Kidney capillary endothelial cell (primary cell): ENCODE data around the gene CARD11.

Source experiments
- DNase-seq: peaks from one replicate; pipeline ENCODE4 v3.0.0-alpha.2; 2018; ENCODE audit warnings: low spot score

Gene CARD11

DNA sequence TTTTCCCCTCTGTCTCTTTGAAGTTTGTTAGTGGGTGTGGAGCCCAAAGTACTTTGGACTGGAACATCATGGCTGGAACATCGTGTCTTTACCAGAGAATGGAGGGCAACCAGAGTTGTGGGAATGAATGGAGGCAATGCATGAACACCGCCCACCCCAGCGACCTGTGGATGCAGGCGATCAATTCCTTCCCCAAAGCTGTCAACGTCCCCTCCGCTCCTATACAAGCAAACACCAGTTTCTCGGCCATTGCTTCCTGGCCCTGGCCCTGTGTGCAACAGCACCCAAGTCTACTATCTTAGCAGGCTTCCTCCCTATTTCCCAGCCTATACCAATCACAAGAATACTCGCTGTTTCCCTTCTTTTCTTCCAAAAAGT, 62.6 kb downstream of the CARD11 start:
- no peak for DNase-seq

DNA sequence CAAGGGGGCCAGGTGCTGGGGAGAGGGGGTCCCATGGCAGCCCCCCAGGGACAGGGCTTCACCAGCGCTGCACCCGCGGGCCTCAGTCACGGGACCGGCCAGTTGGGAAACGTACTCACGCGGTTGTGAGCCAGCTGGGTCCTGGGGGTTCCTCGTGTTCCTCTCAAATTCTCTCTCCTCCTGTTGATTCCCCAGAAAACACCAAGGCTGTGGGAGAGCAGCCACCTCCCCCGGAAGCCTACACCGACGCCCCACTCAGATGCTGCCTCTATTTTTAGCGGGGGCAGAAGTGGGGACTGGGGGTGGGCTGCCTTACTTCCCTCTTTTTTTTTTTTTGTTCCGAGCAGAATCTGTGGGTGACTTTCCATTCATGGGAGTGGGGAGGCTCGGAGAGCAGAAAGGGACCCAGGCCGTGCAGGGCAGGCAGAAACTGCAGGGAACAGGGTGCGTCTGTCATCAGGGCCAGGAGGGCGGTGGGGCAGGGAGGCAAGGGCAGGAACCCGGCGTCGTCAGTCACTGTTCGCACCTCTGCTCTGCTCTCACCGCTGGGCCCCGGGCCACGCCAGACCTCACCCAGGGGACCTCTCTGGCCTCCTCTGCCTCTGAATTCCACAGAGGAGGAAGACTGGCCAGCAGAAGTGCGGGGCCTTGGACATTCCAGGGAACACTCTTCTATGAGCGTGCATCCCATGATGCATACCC, 63.1 kb downstream of the CARD11 start:
- DNase-seq: no peak

DNA sequence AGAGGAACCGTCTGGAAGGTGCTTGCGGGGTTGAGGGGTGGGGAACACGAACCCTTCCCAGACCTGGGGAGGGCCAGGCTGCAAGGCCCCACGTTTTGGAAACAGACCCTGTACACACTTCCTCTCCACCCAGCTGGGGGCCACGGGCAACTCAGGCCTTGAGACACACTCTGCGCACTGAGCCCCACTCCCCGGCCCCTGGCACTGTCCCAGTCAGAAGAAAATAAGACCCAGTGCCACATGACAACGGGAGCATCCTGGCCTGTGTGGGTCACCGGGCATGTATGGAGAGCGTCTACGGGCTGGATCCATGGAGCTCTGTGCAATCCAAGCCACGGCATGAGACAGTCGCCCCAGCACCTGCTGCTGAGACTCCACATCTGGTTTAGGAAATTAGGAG, 63.7 kb downstream of the CARD11 start:
- DNase-seq: no peak

DNA sequence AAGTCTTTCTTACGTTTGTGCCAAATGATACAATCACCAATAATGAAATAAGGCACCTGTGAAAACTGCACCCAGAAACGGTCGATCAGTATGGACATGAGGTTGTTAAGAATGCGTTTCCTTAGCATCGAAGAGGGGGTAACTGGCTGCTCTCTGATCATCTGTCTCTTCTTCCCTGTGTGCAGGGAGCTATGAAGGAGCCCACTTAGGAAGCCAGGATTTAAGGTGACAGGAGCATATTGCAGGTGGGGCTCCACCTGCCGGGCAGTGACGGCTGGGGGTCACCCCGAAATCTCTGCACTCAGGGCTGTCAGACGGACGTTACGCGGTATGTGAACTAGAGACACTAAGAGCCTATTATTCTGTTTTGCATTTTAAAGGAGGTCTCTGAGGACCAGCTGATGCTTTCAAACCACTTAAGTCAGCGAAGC, 64.5 kb downstream of the CARD11 start:
- no peak for DNase-seq

DNA sequence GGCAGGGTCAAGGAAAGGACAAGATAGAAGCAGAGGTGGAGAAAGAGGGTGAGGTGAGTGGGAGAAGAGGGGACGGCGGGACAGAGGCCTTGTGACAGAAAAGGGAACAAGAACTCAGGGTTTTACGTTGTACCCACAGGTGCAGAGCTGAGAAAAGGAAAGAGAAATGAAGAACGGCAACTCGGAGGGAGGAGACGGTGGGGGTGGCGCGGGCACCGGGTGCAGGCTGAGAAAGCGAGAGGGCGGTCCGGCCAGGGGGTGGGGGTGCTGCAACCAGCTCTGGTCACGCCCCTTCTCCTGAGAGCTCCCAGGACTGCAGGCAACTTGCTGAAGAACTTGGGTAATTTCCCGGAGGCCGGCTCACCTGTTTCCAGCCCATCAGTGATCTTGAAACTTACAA, 65.3 kb downstream of the CARD11 start:
- no peak for DNase-seq

DNA sequence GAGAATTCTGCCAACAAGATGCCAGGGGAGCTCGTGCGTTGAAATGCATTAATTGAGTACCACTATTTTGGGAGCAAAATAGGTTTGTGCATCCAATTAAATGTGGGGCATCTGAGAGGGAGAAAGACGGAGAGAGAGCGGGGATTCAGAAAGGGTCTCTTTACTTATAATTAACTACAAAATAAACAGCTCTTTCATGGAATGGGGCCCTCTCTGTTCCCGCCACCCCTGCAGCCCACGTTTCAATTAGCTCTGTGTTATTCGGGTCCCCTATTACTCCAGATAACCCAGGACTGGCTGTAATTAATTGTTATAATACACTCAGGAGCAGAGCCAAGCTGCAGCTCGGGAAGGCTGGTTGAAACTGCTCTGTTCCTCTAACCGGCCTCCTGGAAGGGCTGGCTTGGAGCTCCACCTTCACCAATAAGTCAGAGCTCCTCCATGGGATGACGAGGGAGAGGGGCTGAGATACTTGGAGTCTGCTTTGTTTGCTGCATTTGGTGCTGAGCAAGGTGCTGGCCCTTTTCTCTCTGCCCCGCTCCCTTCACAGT, 67.8 kb downstream of the CARD11 start:
- no peak for DNase-seq

DNA sequence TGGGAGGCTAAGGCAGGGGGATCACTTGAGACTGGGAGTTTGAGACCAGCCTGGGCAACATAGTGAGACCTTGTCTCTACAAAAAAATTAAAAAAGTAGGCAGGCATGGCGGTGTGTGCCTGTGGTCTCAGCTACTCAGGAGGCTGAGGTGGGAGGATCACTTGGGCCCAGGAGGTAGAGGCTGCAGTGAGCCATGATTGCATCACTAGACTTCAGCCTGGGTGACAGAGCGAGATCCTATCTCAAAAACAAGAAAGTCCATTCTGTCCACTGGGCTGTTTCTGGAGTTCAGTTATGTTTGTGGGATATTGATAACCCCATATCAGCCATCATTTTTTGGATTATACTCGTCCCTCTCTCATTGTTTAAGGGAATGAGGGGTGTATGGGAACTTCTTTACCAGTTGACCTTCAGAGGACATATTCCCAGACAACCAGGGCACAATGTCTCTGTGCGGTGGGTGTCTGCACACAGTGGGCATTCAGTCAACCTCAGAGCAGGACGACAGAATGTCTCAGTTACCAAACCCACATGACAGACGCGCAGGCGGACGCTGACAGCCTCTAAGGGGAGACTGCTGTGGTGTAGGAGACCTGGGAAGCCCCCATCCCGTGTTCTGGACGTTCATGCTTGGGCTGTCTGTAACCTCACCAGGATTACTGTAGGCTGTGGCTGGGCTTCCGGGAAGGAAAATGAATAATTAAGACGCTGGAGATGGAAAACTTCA, 69.4 kb downstream of the CARD11 start:
- no peak for DNase-seq

DNA sequence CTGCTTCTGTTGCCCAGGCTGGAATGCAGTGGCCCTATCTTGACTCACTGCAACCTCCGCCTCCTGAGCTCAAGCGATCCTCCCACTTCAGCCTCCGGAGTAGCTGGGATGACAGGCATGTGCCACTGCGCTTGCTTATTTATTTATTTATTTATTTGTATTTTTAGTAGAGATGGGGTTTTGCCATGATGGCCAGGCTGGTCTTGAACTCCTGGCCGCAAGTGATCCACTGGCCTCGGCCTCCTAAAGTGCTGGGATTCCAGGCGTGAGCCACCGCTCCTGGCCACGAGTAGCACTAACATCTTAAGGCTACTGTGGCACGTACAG, 70.9 kb downstream of the CARD11 start:
- DNase-seq: no peak

DNA sequence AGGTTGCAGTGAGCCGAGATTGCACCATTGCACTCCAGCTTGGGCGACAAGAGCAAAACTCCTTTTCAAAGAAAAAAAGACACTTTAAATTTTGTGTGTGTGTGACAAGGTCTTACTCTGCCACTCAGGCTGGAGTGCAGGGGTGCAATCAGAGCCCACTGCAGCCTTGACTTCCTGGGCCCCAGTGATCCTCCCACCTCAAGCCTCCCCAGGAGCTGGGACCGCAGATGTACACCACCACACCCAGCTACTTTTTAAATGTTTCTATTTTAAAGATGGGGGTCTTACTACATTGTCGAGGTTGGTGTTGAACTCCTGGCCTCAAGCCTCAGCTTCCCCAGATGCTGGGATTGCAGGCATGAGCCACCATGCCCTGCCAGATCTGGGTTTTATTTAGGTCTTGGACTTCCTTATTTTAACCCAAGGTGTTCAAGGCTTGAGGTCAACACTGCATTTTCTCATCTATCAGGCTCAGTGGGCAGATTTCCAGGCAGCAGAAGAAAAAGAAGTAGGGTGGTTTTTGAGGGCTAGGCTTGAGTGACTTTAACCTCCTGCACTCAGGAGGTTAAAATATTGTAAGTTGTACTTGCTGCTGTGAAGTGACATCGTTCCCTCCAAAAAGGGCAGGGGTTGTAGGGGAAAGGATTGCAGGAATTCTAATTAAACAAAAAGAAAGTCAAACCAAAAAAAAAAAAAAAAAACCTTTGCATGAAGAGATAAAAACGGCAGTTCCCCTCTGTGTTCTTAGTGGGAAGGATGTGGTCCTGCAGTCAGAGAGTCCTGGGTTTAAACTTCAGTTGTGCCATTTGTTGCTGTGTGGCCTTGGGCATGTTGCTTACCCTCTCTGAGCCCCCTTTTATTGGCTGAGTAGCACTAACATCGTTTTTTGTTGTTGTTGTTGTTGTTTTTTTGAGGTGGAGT, 71.5 kb downstream of the CARD11 start:
- DNase-seq: no peak

DNA sequence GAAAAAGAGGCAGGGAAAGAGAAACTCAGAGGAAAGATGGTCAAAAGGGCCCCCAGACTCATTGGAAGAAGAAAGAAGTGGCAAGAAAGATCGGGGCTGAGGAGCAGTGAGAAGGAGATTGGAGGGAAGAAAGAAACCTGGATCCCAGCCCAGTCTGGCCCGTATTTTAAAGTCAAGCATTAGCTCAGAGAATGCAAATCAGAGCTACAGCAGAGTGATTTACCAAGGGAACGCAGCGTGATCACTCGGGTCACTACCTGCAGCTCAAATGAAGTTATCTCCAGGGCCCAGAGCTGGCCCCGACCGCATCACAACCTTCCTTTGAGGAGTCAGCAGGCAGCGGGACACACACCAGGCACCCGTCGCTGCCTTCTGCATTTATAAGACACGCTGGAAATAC, 72.8 kb downstream of the CARD11 start:
- no peak for DNase-seq

DNA sequence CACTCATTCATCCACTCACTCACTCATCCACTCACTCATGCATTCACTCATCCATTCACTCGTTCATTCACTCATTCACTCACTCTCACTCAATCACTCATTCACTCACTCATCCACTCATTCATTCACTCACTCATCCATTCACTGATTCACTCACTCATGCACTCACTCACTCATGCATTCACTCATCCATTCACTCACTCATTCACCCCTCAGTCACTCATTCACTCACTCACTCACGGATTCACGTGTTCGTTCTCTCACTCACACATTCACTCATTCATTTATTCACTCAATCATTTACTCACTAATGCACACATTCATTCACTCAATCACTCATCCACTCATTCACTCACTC, 73.4 kb downstream of the CARD11 start:
- DNase-seq: no peak

DNA sequence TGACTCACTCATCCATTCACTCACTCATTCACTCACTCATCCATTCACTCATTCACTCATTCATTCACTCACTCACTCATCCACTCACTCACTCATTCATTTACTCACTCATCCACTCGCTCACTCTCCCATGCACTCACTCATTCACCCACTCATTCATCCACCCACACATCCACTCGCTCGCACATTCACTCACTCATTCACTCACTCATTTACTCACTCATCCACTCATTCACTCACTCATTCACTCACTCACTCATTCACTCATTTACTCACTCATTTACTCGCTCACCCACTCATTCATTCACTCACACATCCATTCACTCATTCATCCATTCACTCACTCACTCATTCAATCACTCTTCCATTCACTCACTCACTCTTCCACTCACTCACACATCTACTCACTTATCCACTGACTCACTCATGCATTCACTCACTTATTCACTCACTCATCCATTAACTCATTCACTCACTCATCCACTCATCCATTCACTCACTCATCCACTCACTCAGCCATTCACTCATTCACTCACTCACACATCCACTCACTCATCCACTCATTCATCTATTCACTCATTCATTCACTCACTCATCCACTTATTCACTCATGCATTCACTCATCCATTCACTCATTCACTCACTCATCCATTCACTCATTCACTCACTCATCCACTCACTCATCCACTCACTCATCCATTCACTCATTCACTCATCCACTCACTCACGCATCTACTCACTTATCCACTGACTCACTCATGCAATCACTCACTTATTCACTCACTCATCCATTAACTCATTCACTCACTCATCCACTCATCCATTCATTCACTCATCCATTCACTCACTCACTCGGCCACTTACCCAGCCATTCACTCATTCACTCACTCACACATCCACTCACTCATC, 74.0 kb downstream of the CARD11 start:
- no peak for DNase-seq

DNA sequence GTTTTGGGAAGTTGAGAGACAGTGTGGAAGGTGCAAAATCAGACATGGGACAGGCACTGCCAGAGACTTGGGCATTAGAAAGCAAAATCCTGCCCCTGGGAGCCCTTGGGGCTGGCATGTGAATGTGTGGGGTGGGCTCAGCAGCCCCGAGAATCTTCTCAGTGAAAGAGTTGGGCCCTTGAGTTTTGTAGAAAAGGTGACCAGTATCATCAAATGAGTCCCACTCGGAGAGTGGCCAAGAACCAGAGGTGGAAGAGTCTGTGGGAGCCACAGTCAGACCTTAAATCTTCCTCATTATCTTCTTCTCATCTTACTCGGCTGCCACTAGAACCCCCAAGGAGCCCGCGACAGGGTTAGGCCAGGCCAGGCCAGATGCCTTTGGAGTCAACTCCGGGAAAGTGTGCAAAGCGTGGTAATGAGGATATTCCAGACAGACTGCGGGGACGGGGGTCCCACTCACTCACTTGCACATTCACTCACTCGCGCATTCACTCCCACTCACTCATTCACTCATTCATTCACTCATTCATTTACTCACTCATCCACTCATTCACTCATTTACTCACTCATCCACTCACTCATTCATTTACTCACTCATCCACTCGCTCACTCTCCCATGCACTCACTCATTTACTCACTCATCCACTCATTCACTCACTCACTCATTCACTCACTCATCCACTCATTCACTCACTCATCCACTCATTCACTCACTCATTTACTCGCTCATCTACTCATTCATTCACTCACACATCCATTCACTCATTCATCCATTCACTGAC, 74.9 kb downstream of the CARD11 start:
- no peak for DNase-seq

DNA sequence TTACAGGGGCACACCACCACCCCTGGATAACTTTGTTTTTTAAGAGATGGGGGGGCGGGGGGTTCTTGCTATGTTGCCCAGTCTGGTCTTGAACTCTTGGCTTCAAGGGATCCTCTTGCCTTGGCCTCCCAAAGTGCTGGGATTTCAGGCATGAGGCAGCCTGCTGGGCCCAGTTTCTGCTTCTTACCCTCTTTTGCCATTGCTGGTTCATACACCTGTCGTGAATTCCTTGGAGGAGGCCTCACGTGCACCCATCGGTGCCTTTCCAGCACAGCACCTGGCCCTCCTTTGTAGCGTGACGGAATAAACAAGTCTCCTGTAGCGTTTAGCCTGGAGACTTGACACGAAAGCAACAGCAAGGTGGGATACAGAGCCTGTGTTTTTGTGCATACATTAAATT, 75.5 kb downstream of the CARD11 start:
- no peak for DNase-seq

DNA sequence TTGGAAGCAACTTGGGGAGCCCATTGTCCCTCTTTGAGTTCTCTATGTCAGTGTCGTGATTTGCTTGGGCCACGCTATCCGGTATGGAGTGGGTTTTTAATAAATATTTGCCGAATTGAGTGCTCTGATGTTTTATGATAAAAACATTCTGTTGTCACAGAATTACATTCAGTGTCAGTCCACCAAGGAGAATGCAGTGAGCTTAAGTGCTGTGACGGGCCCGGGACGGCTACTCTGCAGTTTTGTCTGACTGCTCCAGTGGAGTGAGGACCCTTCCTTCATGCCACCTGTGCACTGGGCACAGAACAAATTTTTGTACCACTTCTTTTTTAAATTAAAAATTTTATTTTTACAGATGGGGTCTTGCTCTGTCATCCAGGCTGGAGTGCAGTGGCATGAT, 76.0 kb downstream of the CARD11 start:
- no peak for DNase-seq

DNA sequence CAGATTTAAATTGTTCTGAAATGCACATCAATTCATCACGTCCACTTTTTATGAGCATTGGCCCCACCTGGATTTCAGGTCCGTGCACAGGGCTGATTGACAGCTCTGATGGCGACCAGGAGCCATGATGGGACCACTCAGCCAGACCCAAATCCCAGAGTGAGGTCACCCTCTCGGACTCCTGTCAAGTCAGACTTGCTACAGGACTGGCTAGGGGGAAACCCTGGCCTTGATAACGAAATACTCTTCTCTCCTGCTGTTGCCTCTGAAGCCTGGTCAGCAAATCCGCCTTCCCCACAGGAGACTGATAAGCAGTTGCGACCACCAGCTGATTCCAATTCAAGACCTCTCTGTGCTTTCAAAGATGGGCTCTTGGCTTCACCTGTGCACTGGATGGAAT, 76.4 kb downstream of the CARD11 start:
- DNase-seq: no peak

DNA sequence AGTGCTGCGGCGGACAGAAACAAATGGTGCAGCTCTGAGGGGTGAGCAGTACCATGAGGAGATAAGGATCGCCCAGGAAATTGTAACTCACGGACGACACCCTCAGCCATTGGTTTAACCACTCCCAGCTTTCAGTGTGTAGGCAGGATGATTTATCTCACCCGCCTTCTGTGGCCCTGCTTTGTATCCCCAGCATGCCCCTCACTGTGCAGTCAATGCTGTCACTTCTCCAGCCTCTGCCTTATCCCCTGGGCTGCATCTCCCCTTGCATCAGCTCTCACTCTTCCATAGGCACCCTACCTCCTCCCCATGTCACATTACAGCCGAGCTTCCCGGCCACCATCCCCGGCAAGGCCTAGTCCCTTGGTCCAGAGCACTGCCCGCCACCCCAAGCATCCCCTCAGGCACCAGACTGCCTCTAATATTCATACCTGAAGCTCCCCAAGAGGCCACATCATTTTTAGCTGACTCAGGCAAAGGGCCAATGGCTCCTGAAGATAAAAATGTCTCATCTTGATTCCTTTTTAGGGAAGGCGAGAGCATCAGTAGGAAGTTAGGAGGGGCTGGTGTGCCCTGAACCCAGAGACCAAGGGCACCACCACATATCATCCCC, 77.1 kb downstream of the CARD11 start:
- DNase-seq: no peak

DNA sequence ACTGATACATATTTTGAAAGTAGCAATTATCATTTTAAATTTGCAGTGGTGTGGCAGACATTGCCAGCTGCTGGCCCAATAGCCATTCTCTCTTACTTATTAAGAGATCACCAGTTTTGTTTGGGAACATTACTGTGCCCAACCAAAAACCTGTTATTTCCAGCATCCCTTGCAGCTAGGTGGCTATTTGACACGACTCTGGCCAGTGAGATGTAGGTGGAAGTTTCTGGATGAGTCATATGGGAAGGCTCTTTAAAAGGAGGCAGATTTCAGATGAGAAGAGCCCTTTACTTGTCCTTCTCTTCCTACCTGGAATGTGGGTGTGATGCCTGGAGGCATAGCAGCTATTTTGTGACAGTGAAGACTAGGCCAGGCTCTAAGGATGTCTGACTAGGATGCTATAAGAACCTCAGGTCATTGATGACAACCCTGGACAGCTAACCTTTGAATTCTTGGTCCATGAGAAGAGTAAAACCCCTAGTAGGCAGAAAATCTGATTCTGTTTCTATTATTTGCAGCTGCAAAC, 77.9 kb downstream of the CARD11 start:
- DNase-seq: no peak

DNA sequence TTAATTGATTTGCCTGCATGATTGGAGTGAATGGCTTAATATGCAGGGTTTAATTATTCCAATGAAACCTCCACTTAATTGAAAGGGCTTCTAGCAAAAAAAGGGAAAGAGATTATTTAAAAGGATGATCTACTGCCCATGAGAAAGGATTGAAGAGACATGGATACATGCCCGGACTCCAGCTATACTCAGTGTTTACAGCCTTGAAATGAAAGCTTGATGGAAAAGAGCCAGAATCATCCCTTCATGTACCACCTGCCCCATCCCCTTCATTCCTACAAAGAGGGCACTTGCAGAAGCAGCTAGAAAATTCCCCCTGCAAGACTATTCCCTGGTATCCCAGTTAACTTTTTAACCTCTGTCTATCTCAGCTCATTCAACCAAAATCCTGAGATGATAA, 78.4 kb downstream of the CARD11 start:
- DNase-seq: no peak

DNA sequence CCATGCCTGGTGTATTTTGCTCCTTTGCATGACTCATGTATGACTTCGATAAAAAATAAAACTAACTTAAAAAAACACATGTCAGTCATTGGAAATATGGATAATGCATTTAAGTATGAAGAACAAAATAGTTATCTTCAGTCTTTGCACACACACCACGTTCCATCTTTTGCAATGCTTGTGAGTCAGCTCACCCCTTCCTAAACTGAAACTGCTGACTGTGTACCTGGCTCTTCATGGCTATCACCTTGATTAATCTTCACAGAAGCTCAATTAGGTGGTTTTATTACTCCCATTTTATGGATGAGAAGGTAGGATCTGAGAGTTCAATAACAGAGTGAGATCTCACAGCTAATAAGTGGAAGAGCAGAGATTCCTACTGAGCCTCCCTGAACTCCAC, 79.5 kb downstream of the CARD11 start:
- DNase-seq: no peak
